ENCODE measurements around the gene TAS2R38.

TAS2R38 gene

DNA sequence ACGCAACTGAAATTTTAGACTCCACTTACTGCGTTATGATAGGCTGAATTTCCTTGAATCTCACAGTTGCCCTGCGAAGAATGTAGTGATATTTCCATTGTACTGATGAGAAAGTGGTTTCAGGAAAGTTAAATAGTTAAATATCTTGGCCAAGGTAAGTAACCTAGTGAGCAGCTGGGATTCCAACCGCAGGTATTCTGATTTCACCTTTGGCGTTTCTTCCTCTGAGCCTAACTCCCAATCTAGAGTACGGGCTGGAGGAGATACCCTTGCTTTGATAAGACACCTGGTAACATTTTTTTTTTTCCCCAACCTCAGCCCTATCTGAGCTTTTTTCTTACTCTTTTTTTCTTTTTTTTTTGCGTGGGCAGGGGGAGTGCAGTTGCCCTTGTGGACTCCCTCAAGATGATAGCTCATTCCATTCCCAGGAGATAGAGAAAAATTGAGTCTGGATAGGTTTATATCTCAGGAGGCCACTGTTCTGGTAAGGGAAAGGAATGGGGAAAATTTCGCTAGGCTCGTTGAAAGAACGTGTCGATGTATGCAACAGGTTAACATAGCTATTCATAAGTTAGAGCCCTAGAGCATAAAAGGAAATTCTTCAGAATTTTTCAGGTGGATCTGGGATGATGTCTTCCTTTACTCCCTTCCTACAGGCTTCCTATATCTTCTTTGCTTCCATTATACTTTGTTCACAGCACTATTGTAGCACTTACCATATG, 3.1 kb upstream of the TAS2R38 start:
- no peak for DNase-seq (ENCODE audit: low read depth)

GRCh38 chr7:141975806-141976523, 2.4 kb upstream of the TAS2R38 start:
- DNase-seq (ENCODE audit: low read depth), result peak; percentile 42

DNA sequence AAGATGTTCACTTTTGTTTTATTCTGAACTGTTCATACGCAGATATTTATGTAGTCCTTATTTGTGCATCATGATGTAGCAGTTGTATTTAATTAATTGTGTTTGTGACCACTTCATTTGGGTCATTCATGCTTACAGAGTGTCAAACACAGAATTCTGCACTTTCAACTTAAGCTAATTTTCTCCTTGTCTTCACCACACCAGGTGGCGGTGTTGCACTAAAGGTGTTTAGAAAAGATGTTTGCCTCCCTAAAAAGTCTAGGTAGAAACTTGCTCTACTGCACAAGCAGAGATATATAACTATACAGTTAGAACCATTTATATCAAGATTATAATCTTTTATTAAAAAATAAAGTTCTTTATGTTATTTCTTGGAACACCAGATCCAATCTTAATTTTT, 1.3 kb upstream of the TAS2R38 start:
- no peak for DNase-seq (ENCODE audit: low read depth)

DNA sequence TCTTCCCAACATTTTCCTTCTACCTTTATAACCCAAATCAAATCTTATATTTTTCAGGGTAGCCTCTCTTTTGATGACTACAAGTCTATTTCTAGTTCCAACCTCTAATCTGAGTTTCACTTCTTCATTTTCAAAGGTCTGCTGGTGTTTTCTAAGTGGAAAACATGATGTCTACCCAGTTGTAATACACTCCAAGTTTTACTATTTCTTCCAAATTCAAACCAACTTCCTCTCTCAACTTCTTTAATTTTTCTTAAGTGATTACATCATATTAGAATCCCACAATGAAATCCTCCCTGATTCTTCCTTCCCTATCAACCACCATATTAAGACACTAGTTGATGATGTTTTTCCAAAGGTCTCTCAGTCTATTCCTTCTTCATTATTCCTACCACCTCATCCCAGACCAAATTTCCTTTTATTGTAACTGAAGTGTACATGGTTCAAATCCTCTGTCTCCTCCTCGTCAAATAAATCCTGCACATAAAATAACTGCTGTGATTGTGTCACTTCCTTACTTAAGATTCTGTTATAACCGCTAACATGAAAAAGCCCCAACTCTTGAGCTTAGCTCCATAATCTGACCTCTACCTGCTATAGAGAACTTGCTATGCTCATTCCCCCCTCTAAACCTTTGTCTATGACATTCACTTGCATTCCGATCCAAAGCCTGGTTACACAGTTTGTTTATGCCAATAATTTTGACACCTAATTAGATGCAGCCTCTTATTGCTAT, 12.7 kb downstream of the TAS2R38 start:
- DNase-seq (ENCODE audit: low read depth), result no peak

DNA sequence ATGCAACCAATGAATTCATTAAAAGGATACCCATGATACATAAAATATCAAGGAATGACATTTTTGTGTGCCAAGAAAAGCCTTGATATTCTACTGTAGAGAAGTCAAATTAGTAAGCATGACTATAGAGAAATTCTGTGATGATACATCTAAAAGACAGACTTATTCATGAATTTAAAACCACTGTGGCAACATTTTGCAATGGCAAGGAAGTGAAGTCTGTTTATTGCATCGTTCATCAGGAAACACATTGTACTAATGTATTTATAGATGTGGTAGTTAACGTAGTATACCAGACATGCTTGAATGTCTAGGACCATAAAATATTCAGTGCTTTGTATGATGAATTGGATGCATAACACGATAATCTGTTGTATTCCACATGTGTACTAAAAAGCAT, 17.5 kb downstream of the TAS2R38 start:
- no peak for DNase-seq (ENCODE audit: low read depth)

GRCh38 chr7:141954334-141954733, 19.2 kb downstream of the TAS2R38 start:
- no peak for DNase-seq (ENCODE audit: low read depth)

- no peak for DNase-seq (ENCODE audit: low read depth)
These were observed 21.1 kb downstream of the TAS2R38 start for GRCh38 chr7:141952461-141952860.

- no peak for DNase-seq (ENCODE audit: low read depth)
These were observed 22.8 kb downstream of the TAS2R38 start for GRCh38 chr7:141950806-141951205.

DNA sequence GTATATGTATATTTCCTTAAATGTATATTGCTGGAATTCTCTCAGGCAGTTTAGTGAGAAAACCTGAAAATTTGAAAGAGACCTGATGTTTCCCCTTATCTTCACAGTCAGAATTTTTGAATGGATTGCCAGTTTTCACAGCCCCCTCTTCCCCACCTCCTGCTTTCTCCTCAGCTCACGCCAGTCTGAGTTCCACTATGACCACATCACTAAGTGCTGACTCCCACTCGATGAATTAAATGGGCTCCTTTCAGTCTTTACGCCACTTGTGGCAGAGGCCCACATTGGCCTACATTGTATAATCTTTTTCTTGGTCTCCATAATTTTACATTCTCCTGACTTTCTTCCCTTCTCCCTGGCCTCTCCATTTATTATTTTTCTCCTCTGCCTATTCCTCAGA, 23.7 kb downstream of the TAS2R38 start:
- no peak for DNase-seq (ENCODE audit: low read depth)

- no peak for DNase-seq (ENCODE audit: low read depth)
These were observed 24.1 kb downstream of the TAS2R38 start for GRCh38 chr7:141949451-141949850.

GRCh38 chr7:141949021-141949420, 24.6 kb downstream of the TAS2R38 start:
- no peak for DNase-seq (ENCODE audit: low read depth)

- DNase-seq (ENCODE audit: low read depth), result no peak
These were observed 26.8 kb downstream of the TAS2R38 start, which contains the start of gene CLEC5A for GRCh38 chr7:141946796-141947195. CLEC5A (minus strand) TSS chr7:141946974; CDS start chr7:141946292, 682 bp downstream.

GRCh38 chr7:141945356-141945755, 28.2 kb downstream of the TAS2R38 start:
- DNase-seq (ENCODE audit: low read depth), result peak; percentile 30

GRCh38 chr7:141944811-141945210, 28.8 kb downstream of the TAS2R38 start:
- no peak for DNase-seq (ENCODE audit: low read depth)

- no peak for DNase-seq (ENCODE audit: low read depth)
These were observed 29.7 kb downstream of the TAS2R38 start for GRCh38 chr7:141943846-141944245.

GRCh38 chr7:141941075-141941474, 32.5 kb downstream of the TAS2R38 start:
- no peak for DNase-seq (ENCODE audit: low read depth)

GRCh38 chr7:141930211-141930610, 43.4 kb downstream of the TAS2R38 start:
- no peak for DNase-seq (ENCODE audit: low read depth)

GRCh38 chr7:141928845-141929195, 44.8 kb downstream of the TAS2R38 start:
- DNase-seq (ENCODE audit: low read depth), result no peak

DNA sequence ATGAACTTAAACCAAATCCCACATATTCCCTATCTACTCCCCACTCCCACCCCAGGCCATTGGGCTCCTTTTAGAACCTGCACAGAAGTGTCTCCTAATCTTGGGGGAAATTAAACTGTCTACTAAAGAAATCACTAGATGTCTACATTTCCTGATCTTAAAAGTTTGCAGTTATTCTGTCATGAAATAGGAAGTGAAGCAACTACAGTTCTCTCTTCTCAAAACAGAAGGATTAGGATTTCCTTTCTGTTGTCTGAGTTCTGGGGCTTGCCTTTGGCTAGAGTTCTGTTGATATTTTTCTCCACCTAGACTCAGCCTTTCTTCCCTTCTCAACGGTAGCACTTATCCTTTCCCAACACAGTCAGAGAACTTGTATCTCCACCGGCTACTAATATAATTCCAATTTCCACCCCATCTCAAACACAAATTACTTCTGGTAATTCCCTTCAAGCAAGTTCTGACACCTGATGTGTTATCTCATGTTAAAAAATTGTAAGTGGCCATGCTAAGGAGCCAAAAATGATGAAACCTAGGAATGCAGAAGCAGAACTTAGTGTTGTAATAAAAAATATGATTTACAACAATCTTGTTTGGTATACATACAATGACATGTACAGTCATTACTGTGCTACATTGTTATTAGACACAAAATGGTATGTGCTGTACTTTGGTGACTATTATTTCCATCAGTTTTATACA, 45.3 kb downstream of the TAS2R38 start:
- peak; percentile 19 for DNase-seq (ENCODE audit: low read depth)

Data from iris pigment epithelial cell (primary cell).